Fibroblast of the aortic adventitia (primary cell): ENCODE data around the gene CBX5. TPM values are rescaled to one million over a fixed set of nuclear protein-coding genes. Genes with fewer than 3 reads are reported as not detected.
A peak's percentile ranks its signal among the peaks of the same experiment; 100 is the strongest.
"Not testable (repeated sequence)": the region's sequence is repeated elsewhere in the genome, so short reads cannot be mapped to it uniquely, and the experiment has no call there.

Experiments
- DNase-seq: peaks from one replicate; pipeline ENCODE4 v3.0.0-alpha.2; 2010; ENCODE audit warnings: low read depth
- H3K4me3 ChIP-seq: 2 replicates; pipeline ENCODE4 v1.5.1; 2011; ENCODE audit warnings: low read depth, mild to moderate bottlenecking, control low read depth, low read length, moderate library complexity
- total RNA-seq: library from RNA; depleted of rRNA; stranded (reverse); fragments of >200 nt; gene quantifications from 2 replicates; pipeline ENCODE4 v1.2.3, GENCODE V29; 2012; ENCODE audit warnings: low replicate concordance
- TF ChIP-seq, protein P1 (sequence below): IDR thresholded peaks from 2 replicates; pipeline ENCODE4 v1.5.1; 2011; ENCODE audit warnings: mild to moderate bottlenecking, low read length, control low read depth, inconsistent platforms; ENCODE audit not compliant: insufficient read depth

Gene CBX5
- total RNA-seq, 1 donor: 114 TPM

DNA sequence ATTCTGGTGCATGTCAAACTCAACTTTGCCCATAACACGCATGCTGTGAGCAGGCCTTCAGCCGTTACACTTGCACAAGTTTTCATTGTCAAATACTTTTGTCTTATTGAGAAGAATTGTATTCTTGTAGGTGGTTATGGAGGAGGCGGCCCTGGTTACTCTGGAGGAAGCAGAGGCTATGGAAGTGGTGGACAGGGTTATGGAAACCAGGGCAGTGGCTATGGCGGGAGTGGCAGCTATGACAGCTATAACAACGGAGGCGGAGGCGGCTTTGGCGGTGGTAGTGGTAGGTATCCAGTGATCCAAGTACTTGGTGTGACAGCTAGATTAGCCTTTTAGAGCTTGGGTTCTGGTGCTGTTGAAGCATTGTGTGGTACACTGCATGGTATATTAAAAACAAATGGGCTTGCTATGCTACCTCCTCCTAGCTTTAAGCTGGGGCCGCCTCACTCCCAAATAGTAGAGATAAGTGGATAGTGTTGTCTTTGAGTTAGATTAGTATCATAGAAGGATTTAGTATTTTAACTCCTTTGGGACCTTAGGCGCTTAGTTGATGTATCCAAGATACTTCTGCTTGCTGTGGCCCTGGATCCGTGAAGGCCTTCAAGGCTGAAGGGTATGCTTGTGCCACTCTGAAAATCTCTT lies 3.1 kb upstream of the CBX5 start:
- H3K4me3 ChIP-seq: peak overlapping the region; percentile 94
- DNase-seq: no peak
- TF ChIP-seq, protein P1, sequence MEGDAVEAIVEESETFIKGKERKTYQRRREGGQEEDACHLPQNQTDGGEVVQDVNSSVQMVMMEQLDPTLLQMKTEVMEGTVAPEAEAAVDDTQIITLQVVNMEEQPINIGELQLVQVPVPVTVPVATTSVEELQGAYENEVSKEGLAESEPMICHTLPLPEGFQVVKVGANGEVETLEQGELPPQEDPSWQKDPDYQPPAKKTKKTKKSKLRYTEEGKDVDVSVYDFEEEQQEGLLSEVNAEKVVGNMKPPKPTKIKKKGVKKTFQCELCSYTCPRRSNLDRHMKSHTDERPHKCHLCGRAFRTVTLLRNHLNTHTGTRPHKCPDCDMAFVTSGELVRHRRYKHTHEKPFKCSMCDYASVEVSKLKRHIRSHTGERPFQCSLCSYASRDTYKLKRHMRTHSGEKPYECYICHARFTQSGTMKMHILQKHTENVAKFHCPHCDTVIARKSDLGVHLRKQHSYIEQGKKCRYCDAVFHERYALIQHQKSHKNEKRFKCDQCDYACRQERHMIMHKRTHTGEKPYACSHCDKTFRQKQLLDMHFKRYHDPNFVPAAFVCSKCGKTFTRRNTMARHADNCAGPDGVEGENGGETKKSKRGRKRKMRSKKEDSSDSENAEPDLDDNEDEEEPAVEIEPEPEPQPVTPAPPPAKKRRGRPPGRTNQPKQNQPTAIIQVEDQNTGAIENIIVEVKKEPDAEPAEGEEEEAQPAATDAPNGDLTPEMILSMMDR: no peak

DNA sequence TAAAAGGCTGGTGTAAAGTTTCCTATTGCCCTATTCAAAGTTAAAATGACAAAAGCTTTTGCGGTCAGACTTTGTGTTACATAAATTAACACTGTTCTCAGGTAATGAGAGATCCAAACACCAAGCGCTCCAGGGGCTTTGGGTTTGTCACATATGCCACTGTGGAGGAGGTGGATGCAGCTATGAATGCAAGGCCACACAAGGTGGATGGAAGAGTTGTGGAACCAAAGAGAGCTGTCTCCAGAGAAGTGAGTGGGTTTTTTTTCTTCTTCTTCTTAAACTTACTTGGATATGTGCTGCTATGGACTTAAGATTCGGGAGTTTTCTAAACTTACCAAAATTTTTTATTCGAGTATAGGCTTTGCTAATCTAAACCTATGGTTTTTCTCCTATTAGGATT lies 1.8 kb upstream of the CBX5 start:
- not testable (repeated sequence) for DNase-seq
- peak overlapping the region; percentile 94 for H3K4me3 ChIP-seq

DNA sequence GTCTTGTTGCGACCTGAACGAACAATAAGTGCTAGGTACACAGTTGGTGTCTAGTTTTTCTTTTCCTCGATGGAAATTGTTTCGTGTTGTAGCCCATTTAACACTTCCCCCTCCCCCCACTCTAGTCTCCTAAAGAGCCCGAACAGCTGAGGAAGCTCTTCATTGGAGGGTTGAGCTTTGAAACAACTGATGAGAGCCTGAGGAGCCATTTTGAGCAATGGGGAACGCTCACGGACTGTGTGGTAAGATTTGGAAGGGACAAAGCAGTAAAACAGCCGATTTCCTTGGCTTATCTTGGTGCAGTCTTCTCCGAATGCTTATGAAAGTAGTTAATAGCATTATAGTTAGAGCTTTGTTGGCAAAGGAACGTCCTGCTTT lies 1.3 kb upstream of the CBX5 start:
- not testable (repeated sequence) for DNase-seq

DNA sequence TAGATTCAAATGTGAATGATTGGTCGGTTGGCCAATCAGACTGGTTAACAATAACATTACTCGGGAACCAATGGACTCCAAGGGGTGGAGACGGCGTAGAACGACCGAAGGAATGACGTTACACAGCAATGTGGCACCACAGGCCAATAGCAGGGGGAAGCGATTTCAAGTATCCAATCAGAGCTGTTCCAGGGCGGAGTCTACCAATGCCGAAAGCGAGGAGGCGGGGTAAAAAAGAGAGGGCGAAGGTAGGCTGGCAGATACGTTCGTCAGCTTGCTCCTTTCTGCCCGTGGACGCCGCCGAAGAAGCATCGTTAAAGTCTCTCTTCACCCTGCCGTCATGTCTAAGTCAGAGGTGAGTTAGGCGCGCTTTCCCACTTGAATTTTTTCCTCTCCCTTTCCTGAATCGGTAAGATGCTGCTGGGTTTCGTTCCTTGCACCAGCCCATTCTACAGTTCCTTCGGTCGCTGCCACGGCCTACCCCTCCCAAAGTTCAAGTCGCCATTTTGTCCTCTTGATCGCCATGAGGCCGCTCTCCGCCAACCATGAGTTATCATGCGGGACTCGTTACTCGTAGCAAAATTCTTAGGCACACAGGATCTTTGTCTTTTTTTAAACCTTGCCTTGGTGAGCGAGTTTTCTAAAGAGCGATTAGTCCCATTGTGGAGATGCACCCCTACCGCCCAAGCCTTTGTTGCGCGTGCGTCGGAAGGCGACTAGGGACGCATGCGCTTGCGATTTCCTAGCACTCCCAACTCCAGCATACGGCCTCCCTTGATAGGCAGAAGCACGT lies 742 bp upstream of the CBX5 start, which contains the start of gene HNRNPA1:
HNRNPA1 (plus strand) TSS at position 259 of the 793 bp plus-strand sequence; CDS start at position 341, 82 bp downstream.
- peak within 1 kb of the TSS; percentile 94 for H3K4me3 ChIP-seq
- DNase-seq: peak; percentile 100
- TF ChIP-seq, protein P1: no peak

More for the DNA sequence above, 1.3 kb upstream of the CBX5 start:
- peak overlapping the region; percentile 94 for H3K4me3 ChIP-seq

DNA sequence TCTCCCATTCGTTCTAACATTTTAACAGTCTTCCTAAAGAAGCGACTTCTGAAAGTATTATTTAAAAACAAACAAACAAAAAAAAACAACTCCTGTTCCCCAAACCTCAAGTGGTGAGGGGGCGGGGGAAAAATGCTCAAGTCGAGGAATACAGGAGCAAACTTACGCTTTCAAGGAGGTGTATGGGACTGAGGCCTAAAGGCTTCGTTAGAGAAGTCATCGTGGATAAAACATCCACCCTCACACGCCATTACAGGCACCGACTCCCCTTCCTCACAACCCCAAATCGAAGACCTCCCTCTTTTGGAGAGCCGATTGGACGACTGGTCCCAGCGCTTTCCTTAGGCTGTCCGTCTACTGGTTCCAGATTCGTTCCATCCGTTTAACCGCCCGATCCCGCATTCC lies 693 bp downstream of the CBX5 start:
- TF ChIP-seq, protein P1: no peak
- DNase-seq: no peak

DNA sequence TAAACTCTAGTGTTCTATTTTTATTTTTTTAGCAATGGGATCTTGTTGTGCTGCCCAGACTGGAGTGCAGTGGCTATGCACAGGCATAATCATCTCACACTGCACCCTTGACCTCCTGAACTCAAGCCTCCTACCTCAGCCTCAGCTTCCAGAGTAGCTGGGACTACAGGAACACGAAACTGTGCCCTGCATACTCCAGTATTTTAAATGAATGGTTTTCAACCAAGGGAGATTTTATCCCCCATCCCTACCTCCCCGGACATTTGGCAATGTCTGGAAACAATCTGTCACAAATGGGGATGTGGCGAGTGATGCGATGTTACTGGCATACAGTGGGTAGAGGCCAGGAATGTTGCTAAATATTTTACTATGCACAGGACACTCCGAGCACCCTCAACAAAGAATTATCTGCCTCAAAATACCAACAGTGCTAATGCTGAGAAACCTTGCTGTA lies 2.1 kb downstream of the CBX5 start:
- TF ChIP-seq, protein P1: no peak
- DNase-seq: peak; percentile 50
- peak overlapping the region; percentile 82 for H3K4me3 ChIP-seq

More for the DNA sequence above, 693 bp downstream of the CBX5 start:
- peak overlapping the region; percentile 82 for H3K4me3 ChIP-seq

DNA sequence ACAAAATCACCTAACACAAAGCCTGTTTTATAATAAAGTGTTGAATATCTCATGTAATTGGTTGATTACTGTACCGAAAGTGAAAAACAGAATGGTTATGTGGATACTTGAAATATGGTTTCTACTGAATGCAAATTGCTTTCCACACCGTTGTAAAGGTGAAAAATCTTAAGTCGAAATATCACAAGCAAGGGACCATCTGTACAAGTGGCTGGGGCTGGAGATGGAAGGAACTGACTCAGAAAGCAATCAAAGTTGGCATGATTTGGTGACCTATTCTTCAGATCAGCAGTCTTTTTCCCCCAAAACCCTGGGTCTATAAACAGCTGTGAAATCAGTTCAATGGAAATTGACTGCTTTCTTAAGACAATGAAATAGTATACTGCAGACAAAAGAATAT lies 3.6 kb downstream of the CBX5 start:
- no peak overlapping the region for H3K4me3 ChIP-seq
- TF ChIP-seq, protein P1: no peak
- DNase-seq: no peak
